BJ (cell line): ENCODE data around the gene KCNQ1OT1. TPM values are rescaled to one million over a fixed set of nuclear protein-coding genes. Genes with fewer than 3 reads are reported as not detected.

Experiments used
- CTCF ChIA-PET: fragments of 350-600 bp; formaldehyde crosslinking; extraction: SDS; loops from one replicate; lab custom pipeline; 2021; ENCODE audit warnings: antibody characterized with exemption, inconsistent platforms; lab: Yijun Ruan, JAX
- POLR2A ChIA-PET: fragments of 300-600 bp; sonication (Branson Sonifier 250); formaldehyde crosslinking; extraction: SDS; loops from one replicate; lab custom pipeline; 2021; ENCODE audit warnings: antibody characterized with exemption; lab: Charles Lee
- DNase-seq: peaks from one replicate; pipeline ENCODE4 v3.0.0-alpha.2; 2011; ENCODE audit warnings: low read depth
- H3K27me3 ChIP-seq: 2 replicates; pipeline ENCODE4 v1.6.0; 2011; ENCODE audit warnings: low read length; ENCODE audit not compliant: control insufficient read depth, insufficient read depth
- H3K36me3 ChIP-seq: 2 replicates; pipeline ENCODE4 v1.5.1; 2011; ENCODE audit warnings: low read length; ENCODE audit not compliant: control insufficient read depth, insufficient read depth
- H3K4me3 ChIP-seq: 2 replicates; pipeline ENCODE4 v1.5.1; 2011; ENCODE audit warnings: low read depth, mild to moderate bottlenecking, control low read depth, low read length
- polyA plus RNA-seq: library from polyadenylated mRNA; depleted of rRNA; stranded (reverse); fragments of >200 nt; gene quantifications from 2 replicates; pipeline ENCODE4 v1.2.3, GENCODE V29; 2011
- TF ChIP-seq, protein P1 (sequence below): IDR thresholded peaks from 2 replicates; pipeline ENCODE4 v1.5.1; 2011; ENCODE audit warnings: low read depth, mild to moderate bottlenecking, control low read depth, inconsistent platforms, low read length, moderate library complexity; ENCODE audit not compliant: insufficient read depth

KCNQ1OT1 gene
- polyA plus RNA-seq, 1 experiment = 0.16 TPM

- Histone ChIP-seq H3K4me3 (no peak overlapping the region), H3K36me3 (no peaks in the 10 kb centered on the region), H3K27me3 (peaks cover 11% of the 10 kb centered on the region)
- DNase-seq = no peak
- POLR2A ChIA-PET = no interaction called here
- TF ChIP-seq, protein P1, sequence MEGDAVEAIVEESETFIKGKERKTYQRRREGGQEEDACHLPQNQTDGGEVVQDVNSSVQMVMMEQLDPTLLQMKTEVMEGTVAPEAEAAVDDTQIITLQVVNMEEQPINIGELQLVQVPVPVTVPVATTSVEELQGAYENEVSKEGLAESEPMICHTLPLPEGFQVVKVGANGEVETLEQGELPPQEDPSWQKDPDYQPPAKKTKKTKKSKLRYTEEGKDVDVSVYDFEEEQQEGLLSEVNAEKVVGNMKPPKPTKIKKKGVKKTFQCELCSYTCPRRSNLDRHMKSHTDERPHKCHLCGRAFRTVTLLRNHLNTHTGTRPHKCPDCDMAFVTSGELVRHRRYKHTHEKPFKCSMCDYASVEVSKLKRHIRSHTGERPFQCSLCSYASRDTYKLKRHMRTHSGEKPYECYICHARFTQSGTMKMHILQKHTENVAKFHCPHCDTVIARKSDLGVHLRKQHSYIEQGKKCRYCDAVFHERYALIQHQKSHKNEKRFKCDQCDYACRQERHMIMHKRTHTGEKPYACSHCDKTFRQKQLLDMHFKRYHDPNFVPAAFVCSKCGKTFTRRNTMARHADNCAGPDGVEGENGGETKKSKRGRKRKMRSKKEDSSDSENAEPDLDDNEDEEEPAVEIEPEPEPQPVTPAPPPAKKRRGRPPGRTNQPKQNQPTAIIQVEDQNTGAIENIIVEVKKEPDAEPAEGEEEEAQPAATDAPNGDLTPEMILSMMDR = no peak
- CTCF ChIA-PET = no interaction called here
These were observed 30.0 kb upstream of the KCNQ1OT1 start for GRCh38 chr11:2729841-2730240.

- no peaks in the 10 kb centered on the region for H3K36me3 ChIP-seq
- TF ChIP-seq, protein P1 = no peak
- H3K27me3 ChIP-seq = peaks cover 13% of the 10 kb centered on the region
- ChIA-PET CTCF (no interaction called here), POLR2A (no interaction called here)
- no peak for DNase-seq
- no peak overlapping the region for H3K4me3 ChIP-seq
These were observed 29.0 kb upstream of the KCNQ1OT1 start for GRCh38 chr11:2728663-2729332.

DNA sequence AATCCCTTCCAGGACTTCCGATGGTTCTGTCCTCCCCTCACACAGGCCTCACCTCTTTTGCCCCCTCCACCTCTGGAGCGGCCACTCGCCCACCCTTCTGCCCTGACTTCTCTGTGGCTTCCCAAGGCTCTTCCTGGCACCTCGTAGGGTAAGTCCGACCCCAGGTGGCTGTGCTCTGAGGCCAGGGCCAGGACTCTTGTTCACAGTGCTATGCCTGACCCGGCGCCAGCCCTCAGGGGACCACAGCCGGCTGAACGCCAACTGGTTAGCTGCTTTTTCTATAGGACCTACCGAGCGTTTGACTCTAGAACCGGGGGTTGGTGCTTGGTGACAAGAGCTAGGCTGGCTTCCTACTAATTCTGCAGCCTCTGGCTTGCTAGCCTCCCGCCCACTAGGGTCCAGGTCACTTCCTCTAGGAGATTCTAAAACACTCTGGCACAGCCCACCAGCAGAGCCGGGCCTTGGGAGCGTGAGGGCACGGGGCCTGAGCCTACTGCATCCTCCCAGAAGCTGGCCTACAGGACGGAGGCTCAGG is 28.4 kb upstream of the KCNQ1OT1 start:
- peaks cover 13% of the 10 kb centered on the region for H3K27me3 ChIP-seq
- H3K4me3 ChIP-seq = no peak overlapping the region
- POLR2A ChIA-PET = no interaction called here
- CTCF ChIA-PET = interaction anchor here (1.4 kb wide), 1 partner anchor 13 kb away, joined by 4 read pairs; no protein-coding TSS in a partner anchor
- TF ChIP-seq, protein P1 = no peak
- no peaks in the 10 kb centered on the region for H3K36me3 ChIP-seq
- no peak for DNase-seq

- TF ChIP-seq, protein P1 = no peak
- ChIA-PET POLR2A (no interaction called here), CTCF (interaction anchor here (0.6 to 1.4 kb wide), 2 partner anchors 12 to 165 kb away, joined by 3 to 4 read pairs; no protein-coding TSS in a partner anchor)
- Histone ChIP-seq H3K36me3 (no peaks in the 10 kb centered on the region), H3K4me3 (no peak overlapping the region), H3K27me3 (peaks cover 13% of the 10 kb centered on the region)
- no peak for DNase-seq
These were observed 27.2 kb upstream of the KCNQ1OT1 start for GRCh38 chr11:2726964-2727363.

DNA sequence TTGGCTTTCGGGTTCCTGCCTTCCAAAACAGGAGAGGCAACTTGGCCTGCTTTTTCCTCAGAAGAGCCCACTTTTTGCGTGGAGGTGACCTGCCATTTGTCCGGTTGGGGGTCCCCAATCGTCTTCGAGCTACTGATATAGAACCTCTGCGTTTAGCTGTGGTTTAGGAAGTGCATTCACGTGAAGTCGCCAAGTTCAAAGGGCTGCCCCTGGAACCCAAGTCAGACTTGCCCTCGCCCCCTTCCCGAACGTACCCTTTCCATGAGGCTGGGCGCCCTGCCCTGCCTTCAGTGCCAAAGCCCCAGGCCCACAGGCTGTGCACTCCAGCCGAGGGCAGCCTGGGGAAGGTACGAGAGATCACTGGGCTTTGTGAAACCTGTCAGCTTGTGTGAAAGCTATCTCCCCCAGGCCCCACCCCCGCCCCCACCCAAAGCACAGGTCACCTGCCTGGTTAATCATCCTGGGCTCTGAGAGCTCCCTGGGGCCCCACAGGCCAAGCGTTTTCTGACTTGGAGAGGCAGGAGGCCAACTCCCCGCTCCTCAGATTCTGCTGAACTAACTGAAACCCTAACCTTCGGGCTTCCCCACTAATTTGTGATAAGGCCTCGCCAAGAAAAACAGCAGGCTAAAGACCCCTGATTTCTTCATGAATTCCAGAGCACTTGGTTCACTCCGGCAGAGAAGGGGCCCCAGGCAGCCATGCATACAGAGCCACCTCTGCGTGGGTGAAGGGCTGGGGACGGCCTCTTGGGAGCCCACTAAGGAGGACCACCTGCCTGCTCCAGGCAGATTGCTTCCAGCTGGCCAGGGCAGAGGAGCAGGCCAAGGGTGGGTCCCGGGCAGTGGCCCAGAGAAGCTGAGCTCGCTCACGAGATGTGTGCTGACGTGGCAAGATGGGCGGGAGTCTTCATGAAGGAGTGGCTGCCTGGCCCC is 25.8 kb upstream of the KCNQ1OT1 start:
- DNase-seq = no peak
- Histone ChIP-seq H3K27me3 (peaks cover 14% of the 10 kb centered on the region), H3K36me3 (no peaks in the 10 kb centered on the region), H3K4me3 (no peak overlapping the region)
- ChIA-PET CTCF (interaction anchor here (0.7 kb wide), 1 partner anchor 10 kb away, joined by 3 read pairs; no protein-coding TSS in a partner anchor), POLR2A (no interaction called here)
- TF ChIP-seq, protein P1 = no peak
